Measurements from ENCODE around the gene DNMBP.

- TF ChIP-seq POLR2A (IDR thresholded peaks at IDR 0.05; ENCODE audit: low read depth, low read length) (no peak), CEBPB (IDR thresholded peaks at IDR 0.05; ENCODE audit: low read depth, low read length) (no peak), SMC3 (IDR thresholded peaks at IDR 0.05; ENCODE audit: low read depth, low read length) (no peak), CTCF (conservative IDR thresholded peaks at IDR 0.05; ENCODE audit: low read depth, low read length) (no peak), CHD1 (IDR thresholded peaks at IDR 0.05; ENCODE audit: low read depth, low read length) (no peak), RCOR1 (IDR thresholded peaks at IDR 0.05; ENCODE audit: insufficient replicate concordance, low read length) (no peak), RAD21 (IDR thresholded peaks at IDR 0.05; ENCODE audit: low read length) (no peak), MXI1 (IDR thresholded peaks at IDR 0.05; ENCODE audit: borderline replicate concordance, low read depth, low read length) (no peak)
- TF ChIP-seq, protein P1, sequence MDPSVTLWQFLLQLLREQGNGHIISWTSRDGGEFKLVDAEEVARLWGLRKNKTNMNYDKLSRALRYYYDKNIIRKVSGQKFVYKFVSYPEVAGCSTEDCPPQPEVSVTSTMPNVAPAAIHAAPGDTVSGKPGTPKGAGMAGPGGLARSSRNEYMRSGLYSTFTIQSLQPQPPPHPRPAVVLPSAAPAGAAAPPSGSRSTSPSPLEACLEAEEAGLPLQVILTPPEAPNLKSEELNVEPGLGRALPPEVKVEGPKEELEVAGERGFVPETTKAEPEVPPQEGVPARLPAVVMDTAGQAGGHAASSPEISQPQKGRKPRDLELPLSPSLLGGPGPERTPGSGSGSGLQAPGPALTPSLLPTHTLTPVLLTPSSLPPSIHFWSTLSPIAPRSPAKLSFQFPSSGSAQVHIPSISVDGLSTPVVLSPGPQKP (IDR thresholded peaks at IDR 0.05; ENCODE audit: borderline replicate concordance, low read depth, low read length), result no peak
Measured at GRCh38 chr10:99914236-99914635, 95.5 kb downstream of the DNMBP start.
